Karpas-422 (cell line): ENCODE results near the gene DCBLD1. TPM values are rescaled to one million over a fixed set of nuclear protein-coding genes. Genes with fewer than 3 reads are reported as not detected.

Experiments used
- DNase-seq: peaks from one replicate; pipeline ENCODE4 v3.0.0-alpha.2; 2015
- H2AFZ ChIP-seq: fragments of 200-600 bp; sonication (generic); 2 replicates; pipeline ENCODE4 v1.6.1; 2014; ENCODE audit warnings: antibody characterized with exemption, low read length, mixed read lengths
- H3K27ac ChIP-seq: fragments of 200-600 bp; sonication (generic); 2 replicates; pipeline ENCODE4 v1.5.1; 2014; ENCODE audit warnings: mild to moderate bottlenecking, low read length, moderate library complexity
- H3K27me3 ChIP-seq: fragments of 200-600 bp; sonication (generic); 2 replicates; pipeline ENCODE4 v1.6.1; 2014; ENCODE audit warnings: low read length, mixed read lengths
- H3K36me3 ChIP-seq: fragments of 200-600 bp; sonication (generic); 2 replicates; pipeline ENCODE4 v1.6.1; 2014; ENCODE audit warnings: low read length, mixed read lengths; ENCODE audit not compliant: insufficient read depth
- H3K4me1 ChIP-seq: fragments of 200-600 bp; sonication (generic); 2 replicates; pipeline ENCODE4 v1.6.1; 2014; ENCODE audit warnings: mild to moderate bottlenecking, low read length, mixed read lengths
- H3K4me2 ChIP-seq: fragments of 200-600 bp; sonication (generic); 2 replicates; pipeline ENCODE4 v1.6.1; 2014; ENCODE audit warnings: low read length, low read depth, mild to moderate bottlenecking; ENCODE audit not compliant: poor library complexity, severe bottlenecking
- H3K4me3 ChIP-seq: fragments of 200-600 bp; sonication (generic); 2 replicates; pipeline ENCODE4 v1.5.1; 2014; ENCODE audit warnings: mild to moderate bottlenecking, antibody characterized with exemption, low read length, mixed read lengths
- H3K79me2 ChIP-seq: fragments of 200-600 bp; sonication (generic); 2 replicates; pipeline ENCODE4 v1.6.1; 2014; ENCODE audit warnings: mild to moderate bottlenecking, low read length, mixed read lengths
- H3K9ac ChIP-seq: fragments of 200-600 bp; sonication (generic); 2 replicates; pipeline ENCODE4 v1.6.0; 2014; ENCODE audit warnings: low read length
- H3K9me2 ChIP-seq: fragments of 200-600 bp; sonication (generic), shearing (Covaris generic); replicated peaks from 2 replicates; pipeline ENCODE4 v1.6.0; 2014; ENCODE audit warnings: mild to moderate bottlenecking, low read length, moderate library complexity; ENCODE audit not compliant: insufficient read depth
- H3K9me3 ChIP-seq: fragments of 300-700, 200-600 bp; sonication (generic); 2 replicates; pipeline ENCODE4 v1.6.1; 2014; ENCODE audit warnings: low read length, mixed read lengths
- H4K20me1 ChIP-seq: fragments of 200-600 bp; sonication (generic); 2 replicates; pipeline ENCODE4 v1.6.1; 2014; ENCODE audit warnings: mild to moderate bottlenecking, antibody characterized with exemption, low read length, low read depth; ENCODE audit not compliant: insufficient read depth
- small RNA-seq: library from RNA; depleted of rRNA; stranded (forward); fragments of <200 nt; gene quantifications from one replicate; pipeline ENCODE3, GENCODE V24; 2014
- total RNA-seq: library from RNA; depleted of rRNA; stranded (reverse); fragments of >200 nt; shearing (Covaris generic); gene quantifications from 2 replicates; pipeline ENCODE4 v1.2.3, GENCODE V29; 2014; ENCODE audit warnings: low replicate concordance; rRNA removed

Gene DCBLD1
- total RNA-seq, 1 experiment from 2014 or later = not detected

GRCh38 chr6:117595099-117595923 lies 112.8 kb downstream of the DCBLD1 start:
- 0 out of 2 replicates have a peak, but pooled peaks cover 3% of the 10 kb centered on the region for H4K20me1 ChIP-seq
- no peak overlapping the region for H3K4me3 ChIP-seq
- H3K9me3 ChIP-seq = 0 out of 2 replicates have a peak, but pooled peaks cover 3% of the 10 kb centered on the region
- H3K4me1 ChIP-seq = peaks cover 8% of the 10 kb centered on the region
- no peaks in the 10 kb centered on the region for H3K9me2 ChIP-seq
- no peak overlapping the region for H3K4me2 ChIP-seq
- no peak overlapping the region for H3K27ac ChIP-seq
- no peak for DNase-seq
- no peak overlapping the region for H2AFZ ChIP-seq
- no peak overlapping the region for H3K9ac ChIP-seq
- no peaks in the 10 kb centered on the region for H3K27me3 ChIP-seq
- peaks cover 99% of the 10 kb centered on the region for H3K79me2 ChIP-seq
- H3K36me3 ChIP-seq = peaks cover 37% of the 10 kb centered on the region

- Histone ChIP-seq H3K4me3 (no peak overlapping the region), H2AFZ (no peak overlapping the region), H3K27ac (no peak overlapping the region), H3K36me3 (peaks cover 34% of the 10 kb centered on the region), H3K9ac (no peak overlapping the region), H3K4me2 (no peak overlapping the region), H3K79me2 (peaks cover 94% of the 10 kb centered on the region), H4K20me1 (no peaks in the 10 kb centered on the region), H3K9me3 (0 out of 2 replicates have a peak, but pooled peaks cover 3% of the 10 kb centered on the region), H3K27me3 (no peaks in the 10 kb centered on the region), H3K4me1 (peaks cover 19% of the 10 kb centered on the region), H3K9me2 (no peaks in the 10 kb centered on the region)
- peak; percentile 36 for DNase-seq
These were observed 115.3 kb downstream of the DCBLD1 start for GRCh38 chr6:117597755-117598154.

Small RNA genes within 50 kb of the gene (small RNA-seq; reads per million reads assigned to genes)
- not detected for gene RNU6-253P

Other genes with a start within 250 kb of the DCBLD1 start
- not detected in 2 replicates for gene VGLL2, start 217.1 kb upstream of the DCBLD1 start, total RNA-seq
- not detected in 2 replicates for gene ROS1, start 56.7 kb upstream of the DCBLD1 start, total RNA-seq
- gene GOPC, start 119.8 kb downstream of the DCBLD1 start, total RNA-seq = 31.5 and 36.4 TPM in 2 replicates
- gene NUS1, start 192.8 kb downstream of the DCBLD1 start, total RNA-seq = 10.1 and 21.9 TPM in 2 replicates